Liver (tissue), 3 donors: ENCODE results near the gene MR1.

ENCODE experiments used
- CTCF ChIP-seq: fragments of 150-350 bp; IDR thresholded peaks from 2 replicates; pipeline ENCODE4 v1.5.1; 2017; ENCODE audit warnings: improper control_type of control experiment, low read depth, low read length; ENCODE audit not compliant: missing input control
- EGR1 ChIP-seq, 2 donors: IDR thresholded peaks; 2 replicates each; pipeline ENCODE4 v1.6.1; 2016 to 2018; ENCODE audit warnings: antibody characterized with exemption in 2 of 2, low read depth in 2 of 2
- JUND ChIP-seq, 2 donors: IDR thresholded peaks; 2 replicates each; pipeline ENCODE4 v1.6.1; 2016; ENCODE audit warnings: antibody characterized with exemption in 2 of 2
- RAD21 ChIP-seq, 2 donors: IDR thresholded peaks; 2 replicates each; pipeline ENCODE4 v1.6.1; 2016; ENCODE audit warnings: antibody characterized with exemption in 2 of 2, mild to moderate bottlenecking in 2 of 2
- RXRA ChIP-seq, 2 donors: IDR thresholded peaks; 2 replicates each; pipeline ENCODE4 v1.6.1; 2017 to 2018; ENCODE audit warnings: antibody characterized with exemption in 2 of 2, mild to moderate bottlenecking in 1 of 2
- SP1 ChIP-seq: IDR thresholded peaks from 2 replicates; pipeline ENCODE4 v1.6.1; 2018; ENCODE audit warnings: antibody characterized with exemption, mild to moderate bottlenecking
- TAF1 ChIP-seq: conservative IDR thresholded peaks from 2 replicates; pipeline ENCODE4 v1.6.1; 2016; ENCODE audit warnings: antibody characterized with exemption, mild to moderate bottlenecking
- YY1 ChIP-seq: IDR thresholded peaks from 2 replicates; pipeline ENCODE4 v1.6.1; 2016; ENCODE audit warnings: antibody characterized with exemption, mild to moderate bottlenecking
- TF ChIP-seq, protein P1 (sequence below): IDR thresholded peaks from 2 replicates; pipeline ENCODE4 v1.6.1; 2016; ENCODE audit warnings: antibody characterized with exemption
- TF ChIP-seq, protein P2 (sequence below): IDR thresholded peaks from 2 replicates; pipeline ENCODE4 v1.6.1; 2016; ENCODE audit warnings: antibody characterized with exemption
- TF ChIP-seq, protein P3 (sequence below): IDR thresholded peaks from 2 replicates; pipeline ENCODE4 v1.6.1; 2016; ENCODE audit warnings: antibody characterized with exemption, mild to moderate bottlenecking
- donor health status: healthy.
- donor health status: healthy.

GRCh38 chr1:181095763-181096184 is 62.0 kb downstream of the MR1 start:
- TF ChIP-seq YY1 (no peak), RXRA (IDR thresholded peaks at IDR 0.05) (no peak), CTCF (no peak), JUND (IDR thresholded peaks at IDR 0.05) (no peak), RAD21 (IDR thresholded peaks at IDR 0.05) (no peak), TAF1 (no peak), SP1 (no peak), EGR1 (IDR thresholded peaks at IDR 0.05; ENCODE audit: low read depth in 2 of 2) (no peak)
- TF ChIP-seq, protein P1, sequence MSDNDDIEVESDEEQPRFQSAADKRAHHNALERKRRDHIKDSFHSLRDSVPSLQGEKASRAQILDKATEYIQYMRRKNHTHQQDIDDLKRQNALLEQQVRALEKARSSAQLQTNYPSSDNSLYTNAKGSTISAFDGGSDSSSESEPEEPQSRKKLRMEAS = no peak
- TF ChIP-seq, protein P2, sequence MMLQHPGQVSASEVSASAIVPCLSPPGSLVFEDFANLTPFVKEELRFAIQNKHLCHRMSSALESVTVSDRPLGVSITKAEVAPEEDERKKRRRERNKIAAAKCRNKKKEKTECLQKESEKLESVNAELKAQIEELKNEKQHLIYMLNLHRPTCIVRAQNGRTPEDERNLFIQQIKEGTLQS = no peak
- TF ChIP-seq, protein P3, sequence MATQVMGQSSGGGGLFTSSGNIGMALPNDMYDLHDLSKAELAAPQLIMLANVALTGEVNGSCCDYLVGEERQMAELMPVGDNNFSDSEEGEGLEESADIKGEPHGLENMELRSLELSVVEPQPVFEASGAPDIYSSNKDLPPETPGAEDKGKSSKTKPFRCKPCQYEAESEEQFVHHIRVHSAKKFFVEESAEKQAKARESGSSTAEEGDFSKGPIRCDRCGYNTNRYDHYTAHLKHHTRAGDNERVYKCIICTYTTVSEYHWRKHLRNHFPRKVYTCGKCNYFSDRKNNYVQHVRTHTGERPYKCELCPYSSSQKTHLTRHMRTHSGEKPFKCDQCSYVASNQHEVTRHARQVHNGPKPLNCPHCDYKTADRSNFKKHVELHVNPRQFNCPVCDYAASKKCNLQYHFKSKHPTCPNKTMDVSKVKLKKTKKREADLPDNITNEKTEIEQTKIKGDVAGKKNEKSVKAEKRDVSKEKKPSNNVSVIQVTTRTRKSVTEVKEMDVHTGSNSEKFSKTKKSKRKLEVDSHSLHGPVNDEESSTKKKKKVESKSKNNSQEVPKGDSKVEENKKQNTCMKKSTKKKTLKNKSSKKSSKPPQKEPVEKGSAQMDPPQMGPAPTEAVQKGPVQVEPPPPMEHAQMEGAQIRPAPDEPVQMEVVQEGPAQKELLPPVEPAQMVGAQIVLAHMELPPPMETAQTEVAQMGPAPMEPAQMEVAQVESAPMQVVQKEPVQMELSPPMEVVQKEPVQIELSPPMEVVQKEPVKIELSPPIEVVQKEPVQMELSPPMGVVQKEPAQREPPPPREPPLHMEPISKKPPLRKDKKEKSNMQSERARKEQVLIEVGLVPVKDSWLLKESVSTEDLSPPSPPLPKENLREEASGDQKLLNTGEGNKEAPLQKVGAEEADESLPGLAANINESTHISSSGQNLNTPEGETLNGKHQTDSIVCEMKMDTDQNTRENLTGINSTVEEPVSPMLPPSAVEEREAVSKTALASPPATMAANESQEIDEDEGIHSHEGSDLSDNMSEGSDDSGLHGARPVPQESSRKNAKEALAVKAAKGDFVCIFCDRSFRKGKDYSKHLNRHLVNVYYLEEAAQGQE = no peak
